ENCODE results near the gene KATNAL2.

KATNAL2 gene

GRCh38 chr18:46917108-46917802 lies at the start of gene KATNAL2, which contains the start of gene PIAS2:
TSS of gene KATNAL2 (plus strand) at chr18:46917602. CDS start at chr18:46946873, 29,271 bp downstream.
TSS of gene PIAS2 (minus strand) at chr18:46917507. CDS start at chr18:46917345, 162 bp downstream.
- peak; percentile 42 to 70 for DNase-seq (ENCODE audit: low read depth in 1 of 2, low spot score in 1 of 2)

GRCh38 chr18:46868169-46868921 lies 49.1 kb upstream of the KATNAL2 start:
- DNase-seq (ENCODE audit: low read depth in 1 of 2, low spot score in 1 of 2): no peak

GRCh38 chr18:46877329-46877987 lies 39.9 kb upstream of the KATNAL2 start:
- DNase-seq (ENCODE audit: low read depth in 1 of 2, low spot score in 1 of 2): no peak

- DNase-seq (ENCODE audit: low read depth in 1 of 2, low spot score in 1 of 2): no peak
Observed at GRCh38 chr18:46883180-46883579, 34.2 kb upstream of the KATNAL2 start.

- DNase-seq (ENCODE audit: low read depth in 1 of 2, low spot score in 1 of 2): no peak
Observed at GRCh38 chr18:46886893-46887292, 30.5 kb upstream of the KATNAL2 start.

- no peak for DNase-seq (ENCODE audit: low read depth in 1 of 2, low spot score in 1 of 2)
Observed at GRCh38 chr18:46888965-46889364, 28.4 kb upstream of the KATNAL2 start.

- DNase-seq (ENCODE audit: low read depth in 1 of 2, low spot score in 1 of 2): no peak
Observed at GRCh38 chr18:46891742-46892214, 25.6 kb upstream of the KATNAL2 start.

- DNase-seq (ENCODE audit: low read depth in 1 of 2, low spot score in 1 of 2): no peak
Observed at GRCh38 chr18:46892842-46893241, 24.6 kb upstream of the KATNAL2 start.

- DNase-seq (ENCODE audit: low read depth in 1 of 2, low spot score in 1 of 2): no peak
Observed at GRCh38 chr18:46893360-46893759, 24.0 kb upstream of the KATNAL2 start.

- DNase-seq (ENCODE audit: low read depth in 1 of 2, low spot score in 1 of 2): no peak
Observed at GRCh38 chr18:46894124-46894523, 23.3 kb upstream of the KATNAL2 start.

GRCh38 chr18:46899274-46899948 lies 18.0 kb upstream of the KATNAL2 start:
- DNase-seq (ENCODE audit: low read depth in 1 of 2, low spot score in 1 of 2): no peak

- no peak for DNase-seq (ENCODE audit: low read depth in 1 of 2, low spot score in 1 of 2)
Observed at GRCh38 chr18:46903406-46903805, 14.0 kb upstream of the KATNAL2 start.

- no peak for DNase-seq (ENCODE audit: low read depth in 1 of 2, low spot score in 1 of 2)
Observed at GRCh38 chr18:46909497-46909896, 7.9 kb upstream of the KATNAL2 start.

- DNase-seq (ENCODE audit: low read depth in 1 of 2, low spot score in 1 of 2): no peak
Observed at GRCh38 chr18:46910856-46911255, 6.5 kb upstream of the KATNAL2 start.

- no peak for DNase-seq (ENCODE audit: low read depth in 1 of 2, low spot score in 1 of 2)
Observed at GRCh38 chr18:46915800-46916550, 1.4 kb upstream of the KATNAL2 start.

- no peak for DNase-seq (ENCODE audit: low read depth in 1 of 2, low spot score in 1 of 2)
Observed at GRCh38 chr18:46916551-46917107, 773 bp upstream of the KATNAL2 start.

- no peak for DNase-seq (ENCODE audit: low read depth in 1 of 2, low spot score in 1 of 2)
Observed at GRCh38 chr18:46917803-46918600, 600 bp downstream of the KATNAL2 start.

- DNase-seq (ENCODE audit: low read depth in 1 of 2, low spot score in 1 of 2): no peak
Observed at GRCh38 chr18:46920067-46920466, 2.7 kb downstream of the KATNAL2 start.

- no peak for DNase-seq (ENCODE audit: low read depth in 1 of 2, low spot score in 1 of 2)
Observed at GRCh38 chr18:46920653-46921052, 3.3 kb downstream of the KATNAL2 start.

Measured in activated T-helper 1 cell treated with anti-CD3 and anti-CD28 coated beads, Interleukin-2, amount 50 U/mL, for 16 hours (primary cell).